ENCODE data around the gene RAB28.

- TF ChIP-seq CTCF (conservative IDR thresholded peaks at IDR 0.05) (no peak), ZFX (IDR thresholded peaks at IDR 0.05) (no peak)
These were observed 888 bp downstream of the RAB28 start for GRCh38 chr4:13483136-13483767.

All from C4-2B (cell line).